ENCODE data around the gene PPP4R3A.
A peak's percentile ranks its signal among the peaks of the same experiment; 100 is the strongest.
"Not testable (repeated sequence)": the region's sequence is repeated elsewhere in the genome, so short reads cannot be mapped to it uniquely, and the experiment has no call there.

The PPP4R3A gene

GRCh38 chr14:91429385-91429784, 80.7 kb downstream of the PPP4R3A start:
- DNase-seq = no peak

- not testable (repeated sequence) for DNase-seq
Measured at GRCh38 chr14:91428931-91429330, 81.2 kb downstream of the PPP4R3A start.

DNA sequence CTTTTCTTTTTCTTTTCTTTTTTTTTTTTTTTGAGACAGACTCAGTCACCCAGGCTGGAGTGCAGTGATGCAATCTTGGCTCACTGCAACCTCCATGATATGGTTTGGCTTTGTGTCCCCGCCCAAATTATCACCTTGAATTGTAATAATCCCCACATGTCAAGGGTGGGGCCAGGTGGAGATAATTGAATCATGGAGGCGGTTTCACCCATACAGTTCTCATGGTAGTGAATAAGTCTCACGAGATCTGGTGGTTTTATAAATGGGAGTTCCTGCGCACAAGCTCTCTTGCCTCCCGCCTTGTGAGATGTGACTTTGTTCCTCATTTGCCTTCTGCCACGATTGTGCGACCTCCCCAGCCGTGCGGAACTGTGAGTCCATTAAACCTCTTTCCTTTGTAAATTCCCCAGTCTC, 84.6 kb downstream of the PPP4R3A start:
- not testable (repeated sequence) for DNase-seq

DNA sequence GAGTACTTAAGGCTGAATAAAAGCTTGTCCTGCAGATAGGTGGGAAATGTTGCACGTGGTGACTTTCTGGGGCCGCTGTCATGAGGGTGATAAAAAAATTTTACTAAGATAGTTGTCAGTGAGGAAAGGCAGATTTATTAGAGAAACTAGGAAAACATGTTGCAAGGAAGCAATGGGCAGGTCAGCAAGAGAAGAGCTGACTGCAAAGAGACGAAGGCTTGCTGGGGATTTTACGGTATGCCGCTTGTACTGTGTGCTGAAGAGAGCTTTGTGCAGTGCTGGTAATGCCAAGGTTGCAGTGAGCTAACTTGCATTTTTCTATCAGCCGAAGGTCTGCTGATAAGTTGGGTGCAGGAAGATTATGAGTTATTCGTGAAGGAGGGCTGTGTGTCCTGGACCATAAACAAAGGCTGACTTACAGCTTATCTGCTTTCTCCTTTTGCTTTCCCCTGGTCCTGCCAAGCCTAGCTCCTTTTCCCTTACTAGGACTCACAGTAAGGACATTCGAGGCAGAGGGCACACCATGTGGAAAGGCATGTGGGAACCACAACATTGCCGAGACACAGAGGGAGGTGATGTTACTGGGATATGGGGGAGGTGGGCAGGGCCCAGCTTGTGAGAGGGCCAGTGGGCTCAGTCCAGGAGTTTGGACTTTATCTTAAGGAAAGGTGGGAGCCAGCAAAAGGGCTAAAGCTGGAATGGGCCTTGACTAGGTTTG, 85.1 kb downstream of the PPP4R3A start:
- DNase-seq = no peak

GRCh38 chr14:91420686-91421085, 89.4 kb downstream of the PPP4R3A start:
- DNase-seq = no peak

DNA sequence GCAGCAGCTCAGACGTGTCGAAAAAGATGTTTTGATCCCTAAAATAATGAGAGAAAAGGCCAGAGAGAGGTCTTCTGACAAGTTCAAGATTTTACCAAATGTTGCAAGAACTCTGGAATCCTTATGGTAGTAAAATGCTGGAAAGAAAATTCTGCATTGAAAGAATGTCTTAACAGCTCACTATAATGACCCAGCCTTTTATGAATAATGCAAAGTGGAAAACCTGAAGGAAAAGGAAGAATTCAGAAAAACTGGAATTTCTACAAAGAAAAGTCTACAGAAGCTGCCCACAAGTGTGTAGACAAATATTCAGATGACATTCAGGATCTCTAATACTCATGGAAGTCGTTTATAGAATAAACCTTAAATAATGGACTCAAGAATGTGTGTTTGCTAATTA, 90.7 kb downstream of the PPP4R3A start:
- DNase-seq = no peak

- no peak for DNase-seq
Measured at GRCh38 chr14:91419044-91419397, 91.1 kb downstream of the PPP4R3A start.

DNA sequence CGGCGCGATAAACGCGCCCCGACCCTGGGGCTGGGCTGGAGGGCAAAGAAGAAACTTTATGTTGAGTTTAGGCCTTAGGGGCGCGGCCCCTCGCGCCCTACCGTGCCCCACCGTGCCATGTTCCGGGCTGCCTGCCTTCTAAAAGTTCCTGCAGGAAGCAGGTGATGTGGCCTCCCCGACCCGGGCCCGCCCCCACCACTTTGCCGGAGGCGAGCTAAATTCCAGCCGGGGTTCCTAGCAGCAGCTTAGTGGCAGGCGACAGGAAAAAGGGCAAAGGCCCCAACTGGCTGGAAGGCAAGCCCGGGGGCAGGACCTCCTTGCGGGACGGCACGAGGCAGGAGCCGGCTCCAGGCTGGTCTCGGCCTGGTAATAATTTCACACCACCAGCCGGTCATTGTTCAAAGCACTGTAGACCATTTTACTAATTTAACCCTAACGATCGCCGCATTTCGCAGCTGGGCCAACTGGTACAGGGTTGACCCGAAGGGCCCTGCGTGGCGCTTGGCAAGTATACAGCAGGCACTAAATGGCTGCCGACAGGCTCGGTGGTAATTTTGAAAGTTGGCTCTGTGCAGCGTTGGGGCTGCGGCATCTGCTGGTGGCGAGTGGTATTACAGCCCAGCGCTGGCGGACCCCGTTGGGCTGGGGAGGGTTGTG, 91.6 kb downstream of the PPP4R3A start:
- no peak for DNase-seq

DNA sequence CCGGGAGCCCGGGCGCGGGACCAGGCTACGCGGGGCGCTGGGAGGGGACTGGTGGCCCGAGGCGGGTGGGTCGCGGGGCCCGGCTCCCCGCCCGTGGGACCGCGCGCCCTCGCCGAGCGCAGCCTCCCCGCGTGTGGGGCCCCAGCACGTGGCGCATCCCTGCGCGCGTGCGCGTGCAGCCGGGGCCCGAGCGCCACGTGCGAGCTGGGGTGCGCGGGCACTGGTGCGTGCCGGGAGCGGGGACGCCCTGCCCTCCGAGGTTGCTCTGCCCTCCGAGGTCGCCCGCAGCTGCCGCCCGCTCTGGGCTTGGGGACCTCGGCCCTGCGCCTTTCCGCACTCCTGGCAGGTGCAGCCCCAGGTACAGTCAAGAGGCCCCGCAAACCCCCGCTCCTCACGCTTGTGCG, 92.1 kb downstream of the PPP4R3A start:
- DNase-seq = peak; percentile 37

GRCh38 chr14:91417120-91417982, 92.8 kb downstream of the PPP4R3A start, which contains the start of gene CCDC88C:
Gene CCDC88C, minus strand, starts transcription at chr14:91417820. Its CDS starts 130 bp downstream, at chr14:91417690.
- peak; percentile 61 for DNase-seq

GRCh38 chr14:91416744-91417119, 93.4 kb downstream of the PPP4R3A start:
- DNase-seq = no peak

DNA sequence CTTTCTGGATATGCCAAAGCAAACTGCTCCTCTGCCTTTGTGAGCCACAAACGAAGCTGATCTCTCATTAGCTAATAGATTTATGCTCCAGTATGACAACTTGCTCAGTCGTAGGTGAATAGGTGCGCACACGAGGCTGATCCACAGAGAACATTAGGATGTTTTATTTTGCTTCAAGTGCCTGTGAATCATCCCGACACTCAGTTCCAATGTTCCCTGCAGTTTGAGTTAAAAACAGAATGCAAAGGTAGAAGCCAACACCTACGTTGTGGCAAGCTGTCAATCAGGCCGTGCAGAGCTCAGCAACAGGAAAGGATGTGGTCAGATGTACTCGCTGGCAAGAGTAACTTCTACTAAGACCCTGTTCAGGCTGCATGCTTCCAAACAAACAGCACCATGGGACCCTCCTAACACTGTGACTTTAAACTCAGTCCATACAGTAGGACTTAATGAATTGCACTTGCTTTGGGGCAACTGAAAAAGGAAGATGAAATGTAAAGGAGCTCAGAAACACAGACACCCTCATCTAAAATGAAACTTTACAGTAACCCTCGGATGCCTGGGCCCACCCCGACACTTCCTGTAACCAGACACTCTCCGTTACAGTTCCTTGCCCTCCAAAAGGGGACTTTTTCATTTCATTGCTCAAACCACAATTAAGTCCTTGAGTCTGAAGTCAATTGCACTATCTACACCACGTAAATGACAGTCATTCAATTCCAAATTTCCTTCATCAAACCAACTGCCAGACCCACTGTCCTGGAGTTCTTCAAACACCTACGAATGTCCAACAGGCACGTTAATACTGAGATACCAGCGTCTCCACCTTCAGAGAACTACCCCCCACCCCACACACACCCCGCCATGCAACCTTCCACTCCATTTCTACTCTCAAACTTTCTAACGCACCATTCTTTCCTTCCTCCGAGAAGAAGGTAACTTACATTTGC, 94.0 kb downstream of the PPP4R3A start:
- DNase-seq = peak; percentile 12

DNA sequence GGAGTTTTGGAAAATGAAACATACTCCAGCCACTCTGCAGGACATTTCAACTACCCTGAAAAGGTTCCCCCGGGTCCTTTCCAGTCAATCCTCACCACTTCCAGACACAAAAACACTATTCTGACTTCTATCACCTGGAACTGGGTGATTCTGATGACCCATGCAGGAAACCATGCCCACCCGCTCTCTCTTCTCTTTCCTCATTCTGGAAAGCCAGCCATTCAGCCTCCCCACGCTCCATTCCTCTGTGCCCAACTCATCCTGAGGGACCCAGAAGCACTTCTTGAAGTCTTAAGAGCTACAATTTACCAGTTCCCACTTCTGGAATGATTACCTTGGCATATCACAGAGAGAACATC, 95.7 kb downstream of the PPP4R3A start:
- no peak for DNase-seq

- peak; percentile 92 for DNase-seq
Measured at GRCh38 chr14:91413547-91414474, 96.3 kb downstream of the PPP4R3A start.

- no peak for DNase-seq
Measured at GRCh38 chr14:91412939-91413338, 97.2 kb downstream of the PPP4R3A start.

DNA sequence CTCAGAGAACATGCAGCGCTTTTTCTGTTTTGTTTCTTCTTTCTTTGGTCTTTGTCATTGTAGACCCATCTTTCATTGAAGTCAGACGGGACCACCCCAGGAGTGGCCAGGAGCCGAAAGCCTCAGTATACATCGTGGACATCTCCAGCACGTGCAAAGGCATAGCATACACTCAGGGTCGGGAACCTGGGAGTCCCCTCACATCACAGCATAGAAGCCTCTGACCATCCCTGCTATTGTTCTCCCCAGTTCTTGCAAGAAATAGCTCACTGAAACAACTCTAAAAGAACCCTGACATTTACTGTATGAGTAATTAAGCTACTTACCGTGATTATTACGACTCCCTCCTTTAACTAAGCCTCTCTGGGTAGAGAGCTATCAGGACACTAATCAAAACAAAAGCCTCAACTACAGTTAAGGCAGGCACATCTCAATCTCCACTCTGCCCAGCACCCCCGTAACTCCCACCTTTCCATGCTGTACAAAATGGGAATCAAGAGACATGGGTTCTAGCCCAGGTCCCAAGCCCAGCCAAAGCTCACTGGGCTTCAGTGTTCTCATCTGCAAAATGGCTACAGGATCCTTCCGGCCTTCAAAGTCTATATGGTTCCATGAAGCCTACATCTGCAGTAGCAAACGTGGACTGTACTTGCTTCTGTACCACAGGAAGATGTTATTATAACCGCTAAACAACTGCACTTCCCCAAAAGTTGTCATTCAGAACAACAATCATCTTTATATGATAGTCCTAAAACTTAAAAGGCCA, 99.2 kb downstream of the PPP4R3A start:
- DNase-seq = no peak

DNA sequence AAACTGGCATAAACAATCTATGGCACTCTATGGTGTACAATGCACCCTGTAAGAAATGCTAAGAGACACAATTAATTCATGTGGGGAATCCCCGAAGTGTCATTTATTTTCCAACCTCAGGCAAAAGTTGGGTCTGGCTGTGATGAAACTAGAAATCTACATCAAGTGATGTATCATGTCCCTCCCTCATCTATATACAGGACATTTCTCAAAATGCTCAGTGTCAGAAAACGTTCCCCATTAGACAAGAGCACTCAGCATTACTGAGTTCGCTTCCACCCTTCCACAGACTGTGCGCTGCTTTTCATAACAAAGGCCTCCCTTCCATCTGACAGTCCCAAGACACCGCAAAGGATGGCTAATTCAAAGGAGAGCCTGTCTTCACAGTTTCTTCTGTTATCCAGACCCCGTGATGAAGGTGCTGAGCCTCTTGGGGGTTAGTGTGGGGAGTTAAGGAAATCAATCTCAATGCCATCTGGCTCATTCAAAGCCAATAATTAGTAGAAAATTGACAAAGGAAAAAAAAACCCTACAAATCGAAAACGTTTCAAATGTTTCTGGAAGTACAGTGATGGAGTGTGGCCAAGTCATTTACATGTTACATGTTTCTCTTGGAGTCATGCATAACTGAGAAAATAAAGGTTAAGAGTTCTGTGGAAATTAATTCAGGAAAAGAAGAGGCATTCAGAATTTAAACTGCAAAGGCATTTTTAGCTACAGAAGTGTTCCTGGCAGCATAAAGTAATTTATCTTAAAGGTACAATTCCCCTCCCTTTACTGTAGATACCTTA, 100.0 kb downstream of the PPP4R3A start:
- no peak for DNase-seq

- DNase-seq = not testable (repeated sequence)
Measured at GRCh38 chr14:91409240-91409639, 100.9 kb downstream of the PPP4R3A start.

Data from NCI-H510A (cell line).